A549 (cell line): Measurements from ENCODE around the gene PPAN. TPM values are rescaled to one million over a fixed set of nuclear protein-coding genes. Genes with fewer than 3 reads are reported as not detected.

Experiments used
- ATAC-seq, 2 experiments: fragments of 200-7000 bp in 1 of 2; fragments of >200 bp in 1 of 2; cut with Nextera tagmentation in 1 of 2; cut with Tn5 transposase in 1 of 2; 3 replicates each; pipeline versions ENCODE4 v1.8.0 to v1.9.1; 2018 to 2020; ENCODE audit warnings: mild to moderate bottlenecking in 1 of 2, moderate library complexity in 1 of 2
- CTCF ChIA-PET: fragments of 300-600 bp; sonication (Branson Sonifier 250); formaldehyde crosslinking; extraction: SDS; loops from one replicate; lab custom pipeline; 2021; ENCODE audit warnings: antibody characterized with exemption, inconsistent platforms; lab: Yijun Ruan, JAX
- POLR2A ChIA-PET: fragments of 350-600 bp; formaldehyde crosslinking; extraction: SDS; loops from one replicate; lab custom pipeline; 2021; ENCODE audit warnings: antibody characterized with exemption, inconsistent platforms; lab: Yijun Ruan, JAX
- DNase-seq, 2 experiments: peaks; one replicate each; pipeline versions ENCODE4 v3.0.0 to v3.0.0-alpha.2; 2011 to 2016; ENCODE audit warnings: low read depth in 1 of 2, low spot score in 1 of 2
- FAIRE-seq: peaks from 2 replicates; lab custom pipeline; 2011; peaks lifted over from hg19 to GRCh38; lab: Jason Lieb, UNC
- H3K27ac ChIP-seq, 2 experiments: fragments of >200 bp; sonication (Bioruptor Twin); formaldehyde crosslinking; 3 replicates each; pipeline ENCODE4 v1.5.1; 2016 to 2017
- H3K4me1 ChIP-seq: fragments of >200 bp; sonication (Bioruptor Twin); formaldehyde crosslinking; 3 replicates; pipeline ENCODE4 v1.6.1; 2016
- H3K4me2 ChIP-seq: fragments of >200 bp; sonication (Bioruptor Twin); formaldehyde crosslinking; 3 replicates; pipeline ENCODE4 v1.6.1; 2016
- H3K4me3 ChIP-seq: fragments of >200 bp; sonication (Bioruptor Twin); formaldehyde crosslinking; 3 replicates; pipeline ENCODE4 v1.5.1; 2016
- H3K9me3 ChIP-seq: fragments of >200 bp; sonication (Bioruptor Twin); formaldehyde crosslinking; 3 replicates; pipeline ENCODE4 v1.6.1; 2016
- ATOH8 ChIP-seq: fragments of 250-450 bp; sonication (Bioruptor Pico); IDR thresholded peaks from 2 replicates; pipeline ENCODE4 v1.5.0; 2020; ENCODE audit warnings: low read depth, mild to moderate bottlenecking, moderate library complexity
- BCL3 ChIP-seq: fragments of >200 bp; sonication (Bioruptor Twin); formaldehyde crosslinking; IDR thresholded peaks from 3 replicates; pipeline ENCODE4 v1.6.1; 2016
- CBX8 ChIP-seq: fragments of 200-600 bp; sonication (generic); IDR thresholded peaks from 2 replicates; pipeline ENCODE4 v1.6.1; 2016
- CTCF ChIP-seq: fragments of >200 bp; sonication (Bioruptor Twin); formaldehyde crosslinking; IDR thresholded peaks from 3 replicates; pipeline ENCODE4 v1.5.1; 2016
- E2F6 ChIP-seq: IDR thresholded peaks from 2 replicates; pipeline ENCODE4 v1.6.1; 2012; ENCODE audit warnings: low read depth, borderline replicate concordance
- ELK1 ChIP-seq: fragments of 150-350 bp; IDR thresholded peaks from 2 replicates; pipeline ENCODE4 v1.6.1; 2014; ENCODE audit warnings: low read depth, mild to moderate bottlenecking, low read length
- FOSB ChIP-seq: fragments of 250-450 bp; sonication (Bioruptor Pico); IDR thresholded peaks from 2 replicates; pipeline ENCODE4 v1.5.0; 2020; ENCODE audit warnings: mild to moderate bottlenecking, moderate library complexity
- HEYL ChIP-seq: fragments of 250-450 bp; sonication (Bioruptor Pico); IDR thresholded peaks from 2 replicates; pipeline ENCODE4 v1.8.0; 2021; ENCODE audit warnings: mild to moderate bottlenecking, moderate library complexity
- HOXA7 ChIP-seq: fragments of 250-450 bp; sonication (Bioruptor Pico); IDR thresholded peaks from 2 replicates; pipeline ENCODE4 v1.5.0; 2020; ENCODE audit warnings: mild to moderate bottlenecking, moderate library complexity
- JUN ChIP-seq, 2 experiments: fragments of >200 bp; sonication (Bioruptor Twin); formaldehyde crosslinking; IDR thresholded peaks; 2 replicates in 1 of 2; 3 replicates in 1 of 2; pipeline ENCODE4 v1.6.1; 2016 to 2017
- KDM5A ChIP-seq: fragments of 200-600 bp; sonication (generic); IDR thresholded peaks from 2 replicates; pipeline ENCODE4 v1.6.1; 2016; ENCODE audit warnings: antibody characterized with exemption, mild to moderate bottlenecking
- MAX ChIP-seq: IDR thresholded peaks from 2 replicates; pipeline ENCODE4 v1.6.1; 2012
- MAZ ChIP-seq: fragments of 150-350 bp; IDR thresholded peaks from 2 replicates; pipeline ENCODE4 v1.6.1; 2014; ENCODE audit warnings: antibody characterized with exemption, low read depth, low read length, borderline replicate concordance
- NPAS2 ChIP-seq: fragments of 250-450 bp; sonication (Bioruptor Pico); IDR thresholded peaks from 2 replicates; pipeline ENCODE4 v1.8.0; 2022; ENCODE audit warnings: mild to moderate bottlenecking, moderate library complexity, borderline replicate concordance
- RAD21 ChIP-seq, 2 experiments: fragments of >200 bp in 1 of 2; sonication (Bioruptor Twin) in 1 of 2; formaldehyde crosslinking in 1 of 2; IDR thresholded peaks in 1 of 2; conservative IDR thresholded peaks in 1 of 2; 2 replicates in 1 of 2; 3 replicates in 1 of 2; pipeline ENCODE4 v1.6.1; 2012 to 2018; ENCODE audit warnings: inconsistent platforms in 1 of 2
- RARB ChIP-seq: fragments of 250-450 bp; sonication (Bioruptor Pico); IDR thresholded peaks from 2 replicates; pipeline ENCODE4 v1.8.0; 2021; ENCODE audit warnings: mild to moderate bottlenecking, moderate library complexity
- RCOR1 ChIP-seq: fragments of 150-350 bp; IDR thresholded peaks from 2 replicates; pipeline ENCODE4 v1.6.1; 2014; ENCODE audit warnings: antibody characterized with exemption, low read length, low read depth
- SMC3 ChIP-seq: fragments of >200 bp; sonication (Bioruptor Twin); formaldehyde crosslinking; IDR thresholded peaks from 3 replicates; pipeline ENCODE4 v1.6.1; 2018; ENCODE audit warnings: inconsistent platforms
- TP53 ChIP-seq: fragments of 250-450 bp; sonication (Bioruptor Pico); IDR thresholded peaks from 2 replicates; pipeline ENCODE4 v1.5.0; 2021; ENCODE audit warnings: mild to moderate bottlenecking, moderate library complexity
- ZC3H11A ChIP-seq: fragments of 450-650 bp; IDR thresholded peaks from 2 replicates; pipeline ENCODE4 v1.6.1; 2014; ENCODE audit warnings: antibody characterized with exemption, mild to moderate bottlenecking
- ZFP36 ChIP-seq: fragments of 450-650 bp; IDR thresholded peaks from 2 replicates; pipeline ENCODE4 v1.6.1; 2014; ENCODE audit warnings: borderline replicate concordance; ENCODE audit not compliant: partially characterized antibody
- ZNF302 ChIP-seq: fragments of 250-450 bp; sonication (Bioruptor Pico); IDR thresholded peaks from 2 replicates; pipeline ENCODE4 v1.9.0; 2021; ENCODE audit warnings: inconsistent platforms, mild to moderate bottlenecking, moderate library complexity
- WGBS: methylation state at CpG from one replicate; pipeline ENCODE4 v1.1.6; 2017; ENCODE audit errors: missing lambda C conversion rate; 5-methylcytosine and 5-hydroxymethylcytosine counted together
- polyA plus RNA-seq, 4 experiments: library from polyadenylated mRNA; depleted of rRNA in 3 of 4; stranded (reverse); fragments of >200 nt; fragmentation: RNase III in 1 of 4; extraction: RNeasy Plus Mini Kit Qiagen cat#74134 plus additional on column Dnase treatment in 1 of 4; gene quantifications; 2 replicates in 3 of 4; 3 replicates in 1 of 4; pipeline ENCODE4 v1.2.3, GENCODE V29; 2011 to 2017
- TF ChIP-seq, protein P1 (sequence below): IDR thresholded peaks from 2 replicates; pipeline ENCODE4 v1.6.1; 2012

PPAN gene
- polyA plus RNA-seq, 2 of the 4 experiments (the other 2 are of a cell fraction), result 26.6 to 65.0 TPM

GRCh38 chr19:10112895-10113591 is 6.9 kb downstream of the PPAN start:
- no peaks in the 10 kb centered on the region for H3K9me3 ChIP-seq
- FAIRE-seq (no peak), DNase-seq (peak in 1 of 2 experiments; percentile 64), ATAC-seq (peak; percentile 35 to 62)
- no peak overlapping the region for H3K4me2 ChIP-seq
- no peak overlapping the region for H3K4me3 ChIP-seq
- 55% methylated on average over 13 of the region's 25 CpGs for WGBS
- peak overlapping the region in 1 of 2 experiments; percentile 34; a peak in 2 of 6 replicates for H3K27ac ChIP-seq
- peaks cover 21% of the 10 kb centered on the region; the same call in 2 of the 3 replicates for H3K4me1 ChIP-seq
- POLR2A ChIA-PET, result interaction anchor here (0.6 to 1.6 kb wide), 4 partner anchors 17 to 487 kb away, joined by 3 to 9 read pairs (median 4); no protein-coding TSS in a partner anchor
- CTCF ChIA-PET, result interaction anchor here (0.6 to 2.3 kb wide), 7 partner anchors 9 to 182 kb away, joined by 3 to 12 read pairs (median 3); no protein-coding TSS in a partner anchor
- peak; percentile 76; the same call in 1 of the 2 replicates for TF ChIP-seq RARB (CRISPR knock-in tag)
- TF ChIP-seq RCOR1, result no peak
- no peak for TF ChIP-seq HEYL (CRISPR knock-in tag)
- TF ChIP-seq ATOH8 (CRISPR knock-in tag), result no peak
- no peak for TF ChIP-seq NPAS2
- TF ChIP-seq ZFP36, result no peak
- TF ChIP-seq, protein P1, sequence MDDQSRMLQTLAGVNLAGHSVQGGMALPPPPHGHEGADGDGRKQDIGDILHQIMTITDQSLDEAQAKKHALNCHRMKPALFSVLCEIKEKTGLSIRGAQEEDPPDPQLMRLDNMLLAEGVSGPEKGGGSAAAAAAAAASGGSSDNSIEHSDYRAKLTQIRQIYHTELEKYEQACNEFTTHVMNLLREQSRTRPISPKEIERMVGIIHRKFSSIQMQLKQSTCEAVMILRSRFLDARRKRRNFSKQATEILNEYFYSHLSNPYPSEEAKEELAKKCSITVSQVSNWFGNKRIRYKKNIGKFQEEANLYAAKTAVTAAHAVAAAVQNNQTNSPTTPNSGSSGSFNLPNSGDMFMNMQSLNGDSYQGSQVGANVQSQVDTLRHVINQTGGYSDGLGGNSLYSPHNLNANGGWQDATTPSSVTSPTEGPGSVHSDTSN, result peak; percentile 74
- TF ChIP-seq ZNF302, result no peak
- TF ChIP-seq FOSB (CRISPR knock-in tag), result 0 out of 2 replicates have a peak, but pooled peaks have one; percentile 52
- TF ChIP-seq E2F6, result peak; percentile 70; the same call in 1 of the 2 replicates
- no peak for TF ChIP-seq MAZ
- TF ChIP-seq ZC3H11A, result no peak
- TF ChIP-seq RAD21 (conservative IDR thresholded peaks at IDR 0.05 in 1 of 2, IDR thresholded peaks at IDR 0.05 in 1 of 2), result peak; percentile 30 to 33; a peak in 2 of 5 replicates
- TF ChIP-seq CTCF, result peak; percentile 51
- TF ChIP-seq CBX8, result no peak
- peak; percentile 44; the same call in 1 of the 2 replicates for TF ChIP-seq MAX
- TF ChIP-seq TP53 (CRISPR knock-in tag), result peak; percentile 14; the same call in 1 of the 2 replicates
- peak; percentile 50; the same call in 2 of the 3 replicates for TF ChIP-seq SMC3
- TF ChIP-seq JUN (IDR thresholded peaks at IDR 0.05), result peak in 1 of 2 experiments; percentile 27; a peak in 1 of 5 replicates
- no peak for TF ChIP-seq ELK1
- TF ChIP-seq HOXA7 (CRISPR knock-in tag), result no peak
- no peak for TF ChIP-seq BCL3
- no peak for TF ChIP-seq KDM5A
